ENCODE measurements around the gene EPS8L1.

GRCh38 chr19:55082020-55082851 lies 6.6 kb downstream of the EPS8L1 start:
- TF ChIP-seq POLR2A (IDR thresholded peaks at IDR 0.05; ENCODE audit: low read depth, low read length), result no peak
- no peak for TF ChIP-seq CTCF (conservative IDR thresholded peaks at IDR 0.05; ENCODE audit: low read depth, low read length)
- TF ChIP-seq SMC3 (IDR thresholded peaks at IDR 0.05; ENCODE audit: low read depth, low read length), result no peak
- TF ChIP-seq MAZ (IDR thresholded peaks at IDR 0.05; ENCODE audit: borderline replicate concordance, low read depth, low read length), result no peak
- TF ChIP-seq BHLHE40 (IDR thresholded peaks at IDR 0.05; ENCODE audit: low read depth, low read length), result no peak
- no peak for TF ChIP-seq NFE2L2 (IDR thresholded peaks at IDR 0.05; ENCODE audit: low read depth, low read length)
- TF ChIP-seq, protein P1, sequence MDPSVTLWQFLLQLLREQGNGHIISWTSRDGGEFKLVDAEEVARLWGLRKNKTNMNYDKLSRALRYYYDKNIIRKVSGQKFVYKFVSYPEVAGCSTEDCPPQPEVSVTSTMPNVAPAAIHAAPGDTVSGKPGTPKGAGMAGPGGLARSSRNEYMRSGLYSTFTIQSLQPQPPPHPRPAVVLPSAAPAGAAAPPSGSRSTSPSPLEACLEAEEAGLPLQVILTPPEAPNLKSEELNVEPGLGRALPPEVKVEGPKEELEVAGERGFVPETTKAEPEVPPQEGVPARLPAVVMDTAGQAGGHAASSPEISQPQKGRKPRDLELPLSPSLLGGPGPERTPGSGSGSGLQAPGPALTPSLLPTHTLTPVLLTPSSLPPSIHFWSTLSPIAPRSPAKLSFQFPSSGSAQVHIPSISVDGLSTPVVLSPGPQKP (IDR thresholded peaks at IDR 0.05; ENCODE audit: borderline replicate concordance, low read depth, low read length), result no peak
